ENCODE measurements around the gene UBE2G1. TPM values are rescaled to one million over a fixed set of nuclear protein-coding genes. Genes with fewer than 3 reads are reported as not detected.

Gene UBE2G1
- total RNA-seq: 44.4 and 66.3 TPM in 2 replicates

GRCh38 chr17:4366327-4367063 is at the start of gene UBE2G1:
Gene UBE2G1, minus strand, starts transcription at chr17:4366675. Its CDS starts 359 bp downstream, at chr17:4366316.

GRCh38 chr17:4263282-4264215 is 102.9 kb downstream of the UBE2G1 start, which contains the start of gene ANKFY1:
Gene ANKFY1, minus strand, starts transcription at chr17:4263979. Its CDS starts 38 bp downstream, at chr17:4263941.

Other genes with a start within 250 kb of the UBE2G1 start
- gene ZZEF1, start 223.6 kb downstream of the UBE2G1 start, total RNA-seq: 26.7 and 40.1 TPM in 2 replicates
- gene CYB5D2, start 223.5 kb downstream of the UBE2G1 start, total RNA-seq: 10.8 and 14.4 TPM in 2 replicates
- 27.7 and 64.6 TPM in 2 replicates for gene ANKFY1, start 102.7 kb downstream of the UBE2G1 start, total RNA-seq
- gene SPNS3, start 67.3 kb upstream of the UBE2G1 start, total RNA-seq: under 0.01 TPM in 1 of 2 replicates, not detected in the other
- gene SPNS2, start 132.2 kb upstream of the UBE2G1 start, total RNA-seq: 3.2 and 14.7 TPM in 2 replicates
- 90.2 and 103 TPM in 2 replicates for gene MYBBP1A, start 188.7 kb upstream of the UBE2G1 start, total RNA-seq
- gene GGT6, start 193.9 kb upstream of the UBE2G1 start, total RNA-seq: 4.4 and 4.5 TPM in 2 replicates
- gene SMTNL2, start 217.9 kb upstream of the UBE2G1 start, total RNA-seq: not detected in 2 replicates